Measurements from ENCODE around the gene ZMYND12. TPM values are rescaled to one million over a fixed set of nuclear protein-coding genes. Genes with fewer than 3 reads are reported as not detected.
A peak's percentile ranks its signal among the peaks of the same experiment; 100 is the strongest.
"Not testable (repeated sequence)": the region's sequence is repeated elsewhere in the genome, so short reads cannot be mapped to it uniquely, and the experiment has no call there.

Gene ZMYND12
- total RNA-seq, 1 donor from 2014 or later, result under 0.01 TPM

- not testable (repeated sequence) for H3K9ac ChIP-seq (ENCODE audit: low read depth in 1 of 3, low read length in 3 of 3); H3K9me3 ChIP-seq (ENCODE audit: control insufficient read depth in 3 of 3, low read length in 3 of 3); H3K27me3 ChIP-seq (ENCODE audit: control insufficient read depth in 3 of 3, insufficient read depth in 3 of 3, low read length in 3 of 3); H3K4me3 ChIP-seq (ENCODE audit: low read length in 3 of 3); H3K4me1 ChIP-seq (ENCODE audit: control insufficient read depth in 3 of 3, insufficient read depth in 3 of 3, low read length in 3 of 3); H3K27ac ChIP-seq (ENCODE audit: low read depth, low read length); H3K36me3 ChIP-seq (ENCODE audit: control insufficient read depth in 3 of 3, insufficient read depth in 3 of 3, low read length in 3 of 3)
These were observed 21.5 kb upstream of the ZMYND12 start for GRCh38 chr1:42477354-42477753.

- Histone ChIP-seq H3K4me3 (ENCODE audit: low read length in 3 of 3) (no peak overlapping the region), H3K36me3 (ENCODE audit: control insufficient read depth in 3 of 3, insufficient read depth in 3 of 3, low read length in 3 of 3) (peaks cover 0 to 2% (median 0%) of the 10 kb centered on the region in 3 donors), H3K4me1 (ENCODE audit: control insufficient read depth in 3 of 3, insufficient read depth in 3 of 3, low read length in 3 of 3) (no peaks in the 10 kb centered on the region), H3K27me3 (ENCODE audit: control insufficient read depth in 3 of 3, insufficient read depth in 3 of 3, low read length in 3 of 3) (no peaks in the 10 kb centered on the region), H3K9me3 (ENCODE audit: control insufficient read depth in 3 of 3, low read length in 3 of 3) (no peaks in the 10 kb centered on the region), H3K9ac (ENCODE audit: low read depth in 1 of 3, low read length in 3 of 3) (no peak overlapping the region), H3K27ac (ENCODE audit: low read depth, low read length) (no peak overlapping the region)
These were observed 20.8 kb upstream of the ZMYND12 start for GRCh38 chr1:42476605-42477004.

- no peaks in the 10 kb centered on the region for H3K9me3 ChIP-seq (ENCODE audit: control insufficient read depth in 3 of 3, low read length in 3 of 3)
These were observed 13.9 kb upstream of the ZMYND12 start for GRCh38 chr1:42469727-42470126.

GRCh38 chr1:42466030-42466429, 10.2 kb upstream of the ZMYND12 start:
- Histone ChIP-seq H3K4me1 (ENCODE audit: control insufficient read depth in 3 of 3, insufficient read depth in 3 of 3, low read length in 3 of 3) (peaks cover 3 to 17% (median 9%) of the 10 kb centered on the region in 3 donors), H3K36me3 (ENCODE audit: control insufficient read depth in 3 of 3, insufficient read depth in 3 of 3, low read length in 3 of 3) (peaks cover 0 to 3% (median 0%) of the 10 kb centered on the region in 3 donors), H3K27me3 (ENCODE audit: control insufficient read depth in 3 of 3, insufficient read depth in 3 of 3, low read length in 3 of 3) (no peaks in the 10 kb centered on the region), H3K27ac (ENCODE audit: low read depth, low read length) (no peak overlapping the region), H3K4me3 (ENCODE audit: low read length in 3 of 3) (no peak overlapping the region), H3K9ac (ENCODE audit: low read depth in 1 of 3, low read length in 3 of 3) (no peak overlapping the region), H3K9me3 (ENCODE audit: control insufficient read depth in 3 of 3, low read length in 3 of 3) (no peaks in the 10 kb centered on the region)

More at GRCh38 chr1:42469727-42470126, 13.9 kb upstream of the ZMYND12 start:
- Histone ChIP-seq H3K27me3 (ENCODE audit: control insufficient read depth in 3 of 3, insufficient read depth in 3 of 3, low read length in 3 of 3) (no peaks in the 10 kb centered on the region), H3K9ac (ENCODE audit: low read depth in 1 of 3, low read length in 3 of 3) (no peak overlapping the region), H3K4me3 (ENCODE audit: low read length in 3 of 3) (no peak overlapping the region), H3K4me1 (ENCODE audit: control insufficient read depth in 3 of 3, insufficient read depth in 3 of 3, low read length in 3 of 3) (no peaks in the 10 kb centered on the region), H3K36me3 (ENCODE audit: control insufficient read depth in 3 of 3, insufficient read depth in 3 of 3, low read length in 3 of 3) (no peaks in the 10 kb centered on the region), H3K27ac (ENCODE audit: low read depth, low read length) (no peak overlapping the region)

- Histone ChIP-seq H3K27ac (ENCODE audit: low read depth, low read length) (no peak overlapping the region), H3K4me3 (ENCODE audit: low read length in 3 of 3) (peak overlapping the region in 2 of 3 donors; percentile 74 to 89), H3K27me3 (ENCODE audit: control insufficient read depth in 3 of 3, insufficient read depth in 3 of 3, low read length in 3 of 3) (no peaks in the 10 kb centered on the region), H3K9ac (ENCODE audit: low read depth in 1 of 3, low read length in 3 of 3) (no peak overlapping the region), H3K36me3 (ENCODE audit: control insufficient read depth in 3 of 3, insufficient read depth in 3 of 3, low read length in 3 of 3) (peaks cover 3 to 15% (median 14%) of the 10 kb centered on the region in 3 donors), H3K4me1 (ENCODE audit: control insufficient read depth in 3 of 3, insufficient read depth in 3 of 3, low read length in 3 of 3) (peaks cover 3 to 17% (median 9%) of the 10 kb centered on the region in 3 donors), H3K9me3 (ENCODE audit: control insufficient read depth in 3 of 3, low read length in 3 of 3) (no peaks in the 10 kb centered on the region)
These were observed 8.1 kb upstream of the ZMYND12 start for GRCh38 chr1:42463921-42464320.

- peaks cover 3 to 24% (median 16%) of the 10 kb centered on the region in 3 donors for H3K36me3 ChIP-seq (ENCODE audit: control insufficient read depth in 3 of 3, insufficient read depth in 3 of 3, low read length in 3 of 3)
- H3K9me3 ChIP-seq (ENCODE audit: control insufficient read depth in 3 of 3, low read length in 3 of 3), result no peaks in the 10 kb centered on the region
- no peaks in the 10 kb centered on the region for H3K27me3 ChIP-seq (ENCODE audit: control insufficient read depth in 3 of 3, insufficient read depth in 3 of 3, low read length in 3 of 3)
- peak within 1 kb of the TSS; percentile 32 to 72 (median 36) for H3K9ac ChIP-seq (ENCODE audit: low read depth in 1 of 3, low read length in 3 of 3)
- H3K4me1 ChIP-seq (ENCODE audit: control insufficient read depth in 3 of 3, insufficient read depth in 3 of 3, low read length in 3 of 3), result peaks cover 3 to 17% (median 9%) of the 10 kb centered on the region in 3 donors
- peak within 1 kb of the TSS; percentile 74 to 89 (median 82) for H3K4me3 ChIP-seq (ENCODE audit: low read length in 3 of 3)
- no peak within 1 kb of the TSS for H3K27ac ChIP-seq (ENCODE audit: low read depth, low read length)
These were observed 7.3 kb upstream of the ZMYND12 start, which contains the start of gene CCDC30 for GRCh38 chr1:42462828-42463763. TSS of gene CCDC30 (plus strand) at chr1:42463286. CDS start at chr1:42480552, 17,266 bp downstream.

- no peak overlapping the region for H3K4me3 ChIP-seq (ENCODE audit: low read length in 3 of 3)
- no peak overlapping the region for H3K27ac ChIP-seq (ENCODE audit: low read depth, low read length)
- H3K27me3 ChIP-seq (ENCODE audit: control insufficient read depth in 3 of 3, insufficient read depth in 3 of 3, low read length in 3 of 3), result no peaks in the 10 kb centered on the region
- H3K9ac ChIP-seq (ENCODE audit: low read depth in 1 of 3, low read length in 3 of 3), result no peak overlapping the region
- no peaks in the 10 kb centered on the region for H3K9me3 ChIP-seq (ENCODE audit: control insufficient read depth in 3 of 3, low read length in 3 of 3)
- H3K4me1 ChIP-seq (ENCODE audit: control insufficient read depth in 3 of 3, insufficient read depth in 3 of 3, low read length in 3 of 3), result peaks cover 10 to 24% (median 20%) of the 10 kb centered on the region in 3 donors
- peaks cover 3 to 25% (median 18%) of the 10 kb centered on the region in 3 donors for H3K36me3 ChIP-seq (ENCODE audit: control insufficient read depth in 3 of 3, insufficient read depth in 3 of 3, low read length in 3 of 3)
These were observed 5.4 kb upstream of the ZMYND12 start for GRCh38 chr1:42461196-42461595.

- peaks cover 11 to 23% (median 11%) of the 10 kb centered on the region in 3 donors for H3K4me1 ChIP-seq (ENCODE audit: control insufficient read depth in 3 of 3, insufficient read depth in 3 of 3, low read length in 3 of 3)
These were observed 900 bp upstream of the ZMYND12 start for GRCh38 chr1:42456754-42457089.

GRCh38 chr1:42454403-42454802, 1.4 kb downstream of the ZMYND12 start:
- no peaks in the 10 kb centered on the region for H3K27me3 ChIP-seq (ENCODE audit: control insufficient read depth in 3 of 3, insufficient read depth in 3 of 3, low read length in 3 of 3)
- peaks cover 0 to 11% (median 8%) of the 10 kb centered on the region in 3 donors for H3K36me3 ChIP-seq (ENCODE audit: control insufficient read depth in 3 of 3, insufficient read depth in 3 of 3, low read length in 3 of 3)
- no peak overlapping the region for H3K4me3 ChIP-seq (ENCODE audit: low read length in 3 of 3)
- H3K9ac ChIP-seq (ENCODE audit: low read depth in 1 of 3, low read length in 3 of 3), result no peak overlapping the region
- H3K9me3 ChIP-seq (ENCODE audit: control insufficient read depth in 3 of 3, low read length in 3 of 3), result no peaks in the 10 kb centered on the region
- no peak overlapping the region for H3K27ac ChIP-seq (ENCODE audit: low read depth, low read length)
- H3K4me1 ChIP-seq (ENCODE audit: control insufficient read depth in 3 of 3, insufficient read depth in 3 of 3, low read length in 3 of 3), result peaks cover 11 to 23% (median 11%) of the 10 kb centered on the region in 3 donors

More at GRCh38 chr1:42456754-42457089, 900 bp upstream of the ZMYND12 start:
- Histone ChIP-seq H3K9me3 (ENCODE audit: control insufficient read depth in 3 of 3, low read length in 3 of 3) (no peaks in the 10 kb centered on the region), H3K27ac (ENCODE audit: low read depth, low read length) (peak overlapping the region; percentile 87), H3K36me3 (ENCODE audit: control insufficient read depth in 3 of 3, insufficient read depth in 3 of 3, low read length in 3 of 3) (peaks cover 3 to 25% (median 18%) of the 10 kb centered on the region in 3 donors), H3K4me3 (ENCODE audit: low read length in 3 of 3) (peak overlapping the region; percentile 94 to 99 (median 96)), H3K27me3 (ENCODE audit: control insufficient read depth in 3 of 3, insufficient read depth in 3 of 3, low read length in 3 of 3) (no peaks in the 10 kb centered on the region), H3K9ac (ENCODE audit: low read depth in 1 of 3, low read length in 3 of 3) (peak overlapping the region; percentile 84 to 96 (median 93))

GRCh38 chr1:42453386-42453785, 2.4 kb downstream of the ZMYND12 start:
- peaks cover 11 to 23% (median 11%) of the 10 kb centered on the region in 3 donors for H3K4me1 ChIP-seq (ENCODE audit: control insufficient read depth in 3 of 3, insufficient read depth in 3 of 3, low read length in 3 of 3)

More at GRCh38 chr1:42453386-42453785, 2.4 kb downstream of the ZMYND12 start:
- H3K27ac ChIP-seq (ENCODE audit: low read depth, low read length), result no peak overlapping the region
- no peaks in the 10 kb centered on the region for H3K27me3 ChIP-seq (ENCODE audit: control insufficient read depth in 3 of 3, insufficient read depth in 3 of 3, low read length in 3 of 3)
- H3K9ac ChIP-seq (ENCODE audit: low read depth in 1 of 3, low read length in 3 of 3), result no peak overlapping the region
- H3K9me3 ChIP-seq (ENCODE audit: control insufficient read depth in 3 of 3, low read length in 3 of 3), result no peaks in the 10 kb centered on the region
- H3K4me3 ChIP-seq (ENCODE audit: low read length in 3 of 3), result no peak overlapping the region
- H3K36me3 ChIP-seq (ENCODE audit: control insufficient read depth in 3 of 3, insufficient read depth in 3 of 3, low read length in 3 of 3), result peaks cover 0 to 5% (median 4%) of the 10 kb centered on the region in 3 donors

All from skeletal muscle tissue (tissue), 4 donors.